SK-N-SH (cell line): Measurements from ENCODE around the gene LINGO4. TPM values are rescaled to one million over a fixed set of nuclear protein-coding genes. Genes with fewer than 3 reads are reported as not detected.

ENCODE experiments used
- CTCF ChIA-PET: fragments of 300-600, 350-600 bp; formaldehyde crosslinking; extraction: SDS; loops from one replicate; lab custom pipeline; 2021; lab: Yijun Ruan, JAX
- POLR2A ChIA-PET: fragments of 350-600 bp; sonication (Branson Sonifier 250); formaldehyde crosslinking; extraction: SDS; loops from one replicate; lab custom pipeline; 2020; ENCODE audit warnings: antibody characterized with exemption, inconsistent platforms; lab: Yijun Ruan, JAX
- DNase-seq: peaks from one replicate; pipeline ENCODE4 v3.0.0; 2012
- H2AFZ ChIP-seq: fragments of 200-600 bp; sonication (generic); 2 replicates; pipeline ENCODE4 v1.8.1; 2016; ENCODE audit warnings: antibody characterized with exemption, mild to moderate bottlenecking, low read depth
- H3F3A ChIP-seq: fragments of 200-600 bp; sonication (generic); replicated peaks from 2 replicates; pipeline ENCODE3; 2016; ENCODE audit warnings: antibody characterized with exemption, mild to moderate bottlenecking; ENCODE audit not compliant: insufficient read depth
- H3K27ac ChIP-seq, 2 experiments: fragments of 200-500 bp in 1 of 2; fragments of 200-600 bp in 1 of 2; sonication (Bioruptor generic) in 1 of 2; sonication (generic), shearing (Covaris generic) in 1 of 2; 2 replicates each; pipeline versions ENCODE4 v1.5.1 to v1.6.1; 2014 to 2016; ENCODE audit warnings: low read depth in 2 of 2, inconsistent platforms in 1 of 2, low read length in 1 of 2, mild to moderate bottlenecking in 1 of 2, mixed read lengths in 1 of 2
- H3K27me3 ChIP-seq: fragments of 200-600 bp; sonication (generic), shearing (Covaris generic); 2 replicates; pipeline ENCODE4 v1.6.1; 2016; ENCODE audit warnings: mixed run types; ENCODE audit not compliant: insufficient read depth
- H3K36me3 ChIP-seq, 2 experiments: fragments of 200-500 bp in 1 of 2; fragments of 200-600 bp in 1 of 2; sonication (Bioruptor generic) in 1 of 2; sonication (generic) in 1 of 2; replicated peaks in 1 of 2; 2 replicates each; pipeline versions ENCODE3 to v1.5.1; 2014 to 2016; ENCODE audit warnings: low read length in 1 of 2, mild to moderate bottlenecking in 1 of 2; ENCODE audit not compliant: insufficient read depth in 2 of 2, control insufficient read depth in 1 of 2
- H3K4me1 ChIP-seq, 2 experiments: fragments of 200-500 bp in 1 of 2; fragments of 200-600 bp in 1 of 2; sonication (Bioruptor generic) in 1 of 2; sonication (generic), shearing (Covaris generic) in 1 of 2; 2 replicates each; pipeline versions ENCODE4 v1.5.1 to v1.6.1; 2014 to 2016; ENCODE audit warnings: low read depth in 1 of 2, low read length in 1 of 2, mixed run types in 1 of 2; ENCODE audit not compliant: insufficient read depth in 2 of 2, control insufficient read depth in 1 of 2
- H3K4me2 ChIP-seq: fragments of 200-600 bp; sonication (generic), shearing (Covaris generic); 2 replicates; pipeline ENCODE4 v1.6.1; 2017; ENCODE audit warnings: mixed run types
- H3K4me3 ChIP-seq, 2 experiments: fragments of 200-500 bp in 1 of 2; fragments of 200-600 bp in 1 of 2; sonication (Bioruptor generic) in 1 of 2; sonication (generic), shearing (Covaris generic) in 1 of 2; 2 replicates each; pipeline versions ENCODE4 v1.5.1 to v1.8.1; 2014 to 2016; ENCODE audit warnings: low read depth in 2 of 2, inconsistent platforms in 1 of 2, low read length in 1 of 2, mild to moderate bottlenecking in 1 of 2, mixed read lengths in 1 of 2, moderate library complexity in 1 of 2
- H3K79me2 ChIP-seq: fragments of 200-600 bp; sonication (generic); 2 replicates; pipeline ENCODE4 v1.8.1; 2017; ENCODE audit warnings: mild to moderate bottlenecking; ENCODE audit not compliant: insufficient read depth
- H3K9ac ChIP-seq: fragments of 200-600 bp; sonication (generic); 2 replicates; pipeline ENCODE4 v1.6.1; 2017; ENCODE audit warnings: mixed run types
- H3K9me2 ChIP-seq: fragments of 200-600 bp; sonication (generic); 2 replicates; pipeline ENCODE4 v1.6.1; 2017; ENCODE audit warnings: mixed run types
- H3K9me3 ChIP-seq: fragments of 200-600 bp; sonication (generic); 2 replicates; pipeline ENCODE4 v1.6.1; 2017; ENCODE audit warnings: mixed run types, mild to moderate bottlenecking, moderate library complexity
- H4K20me1 ChIP-seq: fragments of 200-600 bp; sonication (generic); 2 replicates; pipeline ENCODE4 v1.6.1; 2017; ENCODE audit warnings: mild to moderate bottlenecking, mixed run types; ENCODE audit not compliant: insufficient read depth
- CTCF ChIP-seq: fragments of 200-600 bp; sonication (generic); IDR thresholded peaks from 2 replicates; pipeline ENCODE4 v1.6.1; 2017; ENCODE audit warnings: antibody characterized with exemption, mild to moderate bottlenecking, moderate library complexity
- ELF1 ChIP-seq: IDR thresholded peaks from 2 replicates; pipeline ENCODE4 v1.4.0; 2012
- EP300 ChIP-seq, 2 experiments: IDR thresholded peaks; 2 replicates each; pipeline versions ENCODE4 v1.4.0 to v1.6.1; 2012; ENCODE audit warnings: borderline replicate concordance in 1 of 2, low read depth in 1 of 2, low read length in 1 of 2
- EZH2phosphoT487 ChIP-seq: fragments of 200-600 bp; sonication (generic); IDR thresholded peaks from 2 replicates; pipeline ENCODE4 v1.6.1; 2017; ENCODE audit warnings: low read depth, mixed run types, mild to moderate bottlenecking, antibody characterized with exemption, moderate library complexity, borderline replicate concordance
- FOSL2 ChIP-seq: IDR thresholded peaks from 2 replicates; pipeline ENCODE4 v1.4.0; 2012; ENCODE audit warnings: low read depth, mild to moderate bottlenecking, moderate library complexity, borderline replicate concordance
- FOXM1 ChIP-seq: IDR thresholded peaks from 2 replicates; pipeline ENCODE4 v1.4.0; 2012; ENCODE audit warnings: low read depth, mild to moderate bottlenecking
- JUND ChIP-seq: IDR thresholded peaks from 2 replicates; pipeline ENCODE4 v1.4.0; 2012
- MAX ChIP-seq: IDR thresholded peaks from 2 replicates; pipeline ENCODE4 v1.4.0; 2012; ENCODE audit warnings: low read depth
- MXI1 ChIP-seq: IDR thresholded peaks from 2 replicates; pipeline ENCODE4 v1.6.1; 2012; ENCODE audit warnings: mild to moderate bottlenecking, low read depth, low read length, improper control_type of control experiment
- NRF1 ChIP-seq: IDR thresholded peaks from 2 replicates; pipeline ENCODE4 v1.6.1; 2012; ENCODE audit warnings: low read depth, mild to moderate bottlenecking, low read length
- PBX3 ChIP-seq: IDR thresholded peaks from 2 replicates; pipeline ENCODE4; 2012
- RAD21 ChIP-seq: IDR thresholded peaks from 2 replicates; pipeline ENCODE4 v1.6.1; 2012; ENCODE audit warnings: mild to moderate bottlenecking, low read length
- RCOR1 ChIP-seq: fragments of 150-350 bp; IDR thresholded peaks from 2 replicates; pipeline ENCODE4 v1.6.1; 2017; ENCODE audit warnings: antibody characterized with exemption, low read length
- RFX5 ChIP-seq: IDR thresholded peaks from 2 replicates; pipeline ENCODE4 v1.6.1; 2012; ENCODE audit warnings: mild to moderate bottlenecking, improper control_type of control experiment, low read length
- TAF1 ChIP-seq: IDR thresholded peaks from 2 replicates; pipeline ENCODE4 v1.6.1; 2012; ENCODE audit warnings: low read depth, mild to moderate bottlenecking, low read length, moderate library complexity, borderline replicate concordance
- TCF12 ChIP-seq: IDR thresholded peaks from 2 replicates; pipeline ENCODE4 v1.4.0; 2012
- TEAD4 ChIP-seq: IDR thresholded peaks from 2 replicates; pipeline ENCODE4 v1.4.0; 2012; ENCODE audit warnings: mild to moderate bottlenecking, borderline replicate concordance; ENCODE audit not compliant: insufficient read depth
- USF1 ChIP-seq: IDR thresholded peaks from 2 replicates; pipeline ENCODE4 v1.4.0; 2012; ENCODE audit warnings: low read depth, borderline replicate concordance
- USF2 ChIP-seq: fragments of 150-350 bp; IDR thresholded peaks from 2 replicates; pipeline ENCODE4 v1.6.1; 2017; ENCODE audit warnings: antibody characterized with exemption, low read length, low read depth, borderline replicate concordance
- WGBS: methylation state at CpG from one replicate; pipeline ENCODE4 v1.1.6; 2017; ENCODE audit warnings: low lambda C conversion rate; 5-methylcytosine and 5-hydroxymethylcytosine counted together
- polyA plus RNA-seq, 3 experiments: library from polyadenylated mRNA; depleted of rRNA; stranded (reverse); fragments of >200 nt; gene quantifications; 2 replicates each; pipeline ENCODE4 v1.2.3, GENCODE V29; 2012

Gene LINGO4
- polyA plus RNA-seq, 1 of the 3 experiments (the other 2 are of a cell fraction), result not detected

- H3K9me2 ChIP-seq, result no peaks in the 10 kb centered on the region
Measured at GRCh38 chr1:151777317-151777716, 27.9 kb downstream of the LINGO4 start.

GRCh38 chr1:151776665-151777062 is 28.6 kb downstream of the LINGO4 start:
- no peaks in the 10 kb centered on the region for H3K79me2 ChIP-seq
- H3K9me2 ChIP-seq, result no peaks in the 10 kb centered on the region
- POLR2A ChIA-PET, result no interaction called here
- no peaks in the 10 kb centered on the region for H3K27me3 ChIP-seq
- no peaks in the 10 kb centered on the region for H3F3A ChIP-seq
- 69% methylated on average over 3 of the region's 3 CpGs for WGBS
- no peak overlapping the region for H3K4me3 ChIP-seq
- no peak for TF ChIP-seq RFX5
- TF ChIP-seq RCOR1, result no peak
- no peak for TF ChIP-seq CTCF
- no peak for TF ChIP-seq EZH2phosphoT487
- TF ChIP-seq TEAD4, result no peak
- TF ChIP-seq JUND, result no peak
- TF ChIP-seq PBX3, result no peak
- TF ChIP-seq RAD21, result no peak
- no peak for TF ChIP-seq USF1
- TF ChIP-seq ELF1, result no peak
- TF ChIP-seq FOSL2, result no peak
- no peak for TF ChIP-seq MAX
- no peak for TF ChIP-seq TCF12
- TF ChIP-seq USF2, result no peak
- TF ChIP-seq NRF1, result no peak
- TF ChIP-seq EP300 (IDR thresholded peaks at IDR 0.05; ENCODE audit: borderline replicate concordance in 1 of 2, low read depth in 1 of 2, low read length in 1 of 2), result no peak
- no peak for TF ChIP-seq FOXM1
- TF ChIP-seq TAF1, result no peak
- TF ChIP-seq, all 33 proteins: peak for 0
- no peak overlapping the region for H3K9ac ChIP-seq
- H3K36me3 ChIP-seq, result peaks cover 3 to 27% of the 10 kb centered on the region in 2 experiments
- H3K4me2 ChIP-seq, result no peak overlapping the region
- DNase-seq, result no peak
- no peaks in the 10 kb centered on the region for H3K4me1 ChIP-seq
- H3K9me3 ChIP-seq, result no peaks in the 10 kb centered on the region
- no peak overlapping the region for H2AFZ ChIP-seq
- H3K27ac ChIP-seq, result no peak overlapping the region
- CTCF ChIA-PET, result interaction anchor here (0.9 to 1.0 kb wide), 2 partner anchors 13 to 60 kb away, joined by 3 read pairs; partner anchors contain the start of gene MRPL9
- no peaks in the 10 kb centered on the region for H4K20me1 ChIP-seq

More at GRCh38 chr1:151777317-151777716, 27.9 kb downstream of the LINGO4 start:
- H3K4me1 ChIP-seq, result no peaks in the 10 kb centered on the region
- no peak for DNase-seq
- TF ChIP-seq EZH2phosphoT487, result no peak
- no peak for TF ChIP-seq TEAD4
- TF ChIP-seq MXI1, result no peak
- no peak for TF ChIP-seq USF2
- CTCF ChIA-PET, result interaction anchor here (1.0 kb wide), 1 partner anchor 14 kb away, joined by 3 read pairs; the partner anchor contains the start of gene MRPL9
- H4K20me1 ChIP-seq, result no peaks in the 10 kb centered on the region
- whole genome bisulfite sequencing, result 76% methylated on average over 4 of the region's 4 CpGs
- no peaks in the 10 kb centered on the region for H3K27me3 ChIP-seq
- no peaks in the 10 kb centered on the region for H3K79me2 ChIP-seq
- no peaks in the 10 kb centered on the region for H3F3A ChIP-seq
- POLR2A ChIA-PET, result no interaction called here
- no peak overlapping the region for H3K4me2 ChIP-seq
- no peak overlapping the region for H3K4me3 ChIP-seq
- H2AFZ ChIP-seq, result no peak overlapping the region
- no peak overlapping the region for H3K27ac ChIP-seq
- H3K36me3 ChIP-seq, result peaks cover 3 to 27% of the 10 kb centered on the region in 2 experiments
- no peak overlapping the region for H3K9ac ChIP-seq
- H3K9me3 ChIP-seq, result no peaks in the 10 kb centered on the region
